ENCODE data around the gene VAX1. TPM values are rescaled to one million over a fixed set of nuclear protein-coding genes. Genes with fewer than 3 reads are reported as not detected.

VAX1 gene
- total and polyA plus RNA-seq, 9 of the 15 experiments (the other 6 are each of a cell fraction or from before 2014, with no cell fraction given) = not detected

DNA sequence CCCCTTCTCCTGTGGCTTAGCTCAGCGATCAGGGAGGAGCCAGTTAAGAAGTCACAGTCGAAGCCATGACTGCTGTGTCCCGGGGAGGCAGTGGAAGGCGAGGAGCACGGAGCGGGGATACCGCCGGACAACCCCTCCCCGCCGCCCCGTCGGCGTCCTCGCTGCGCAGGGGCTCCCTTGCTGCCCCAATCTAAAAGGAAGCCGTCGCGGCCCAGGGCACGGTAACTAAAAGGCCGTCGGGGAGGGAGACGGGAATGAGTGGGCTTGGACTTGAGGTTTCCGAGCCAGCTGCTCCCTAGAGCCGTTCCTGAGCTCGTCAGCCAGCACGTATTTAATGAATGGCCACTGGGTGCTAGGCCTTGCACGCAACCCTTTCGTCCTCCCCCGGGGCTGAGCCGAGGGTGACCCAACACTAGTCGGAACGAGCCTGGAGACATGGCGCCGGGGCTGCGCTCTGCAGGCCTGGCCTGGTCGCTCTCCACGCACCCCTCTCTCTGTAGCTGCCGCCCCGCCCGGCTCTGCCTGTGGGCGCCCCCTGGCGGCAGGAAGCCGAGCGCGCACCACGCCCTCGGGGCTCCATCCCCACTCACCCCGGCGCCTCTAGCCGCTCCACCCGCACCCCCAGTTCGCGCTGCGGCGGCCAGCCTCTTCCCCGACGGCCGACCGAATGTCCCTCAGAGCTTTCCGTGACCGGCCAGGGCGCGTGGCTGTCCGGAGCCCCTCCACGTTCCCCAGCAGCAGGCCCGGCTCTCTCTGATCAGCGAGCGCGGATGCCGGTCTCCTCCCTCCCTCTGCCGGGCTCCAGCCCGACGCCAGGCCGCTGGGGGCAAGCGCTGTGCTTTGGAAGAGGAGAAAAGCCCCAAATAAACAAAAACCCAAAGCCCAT, 30.0 kb upstream of the VAX1 start (continued):
- TF ChIP-seq, protein P1, sequence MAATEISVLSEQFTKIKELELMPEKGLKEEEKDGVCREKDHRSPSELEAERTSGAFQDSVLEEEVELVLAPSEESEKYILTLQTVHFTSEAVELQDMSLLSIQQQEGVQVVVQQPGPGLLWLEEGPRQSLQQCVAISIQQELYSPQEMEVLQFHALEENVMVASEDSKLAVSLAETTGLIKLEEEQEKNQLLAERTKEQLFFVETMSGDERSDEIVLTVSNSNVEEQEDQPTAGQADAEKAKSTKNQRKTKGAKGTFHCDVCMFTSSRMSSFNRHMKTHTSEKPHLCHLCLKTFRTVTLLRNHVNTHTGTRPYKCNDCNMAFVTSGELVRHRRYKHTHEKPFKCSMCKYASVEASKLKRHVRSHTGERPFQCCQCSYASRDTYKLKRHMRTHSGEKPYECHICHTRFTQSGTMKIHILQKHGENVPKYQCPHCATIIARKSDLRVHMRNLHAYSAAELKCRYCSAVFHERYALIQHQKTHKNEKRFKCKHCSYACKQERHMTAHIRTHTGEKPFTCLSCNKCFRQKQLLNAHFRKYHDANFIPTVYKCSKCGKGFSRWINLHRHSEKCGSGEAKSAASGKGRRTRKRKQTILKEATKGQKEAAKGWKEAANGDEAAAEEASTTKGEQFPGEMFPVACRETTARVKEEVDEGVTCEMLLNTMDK (IDR thresholded peaks at IDR 0.05; ENCODE audit: borderline replicate concordance, insufficient read depth, low read depth, low read length, poor library complexity, severe bottlenecking) = peak; percentile 16
- TF ChIP-seq FOSL1 (tag; conservative IDR thresholded peaks at IDR 0.05) = no peak
- TF ChIP-seq CXXC5 (CRISPR knock-in tag; IDR thresholded peaks at IDR 0.05) = 0 out of 2 replicates have a peak, but pooled peaks have one; percentile 16
- TF ChIP-seq, protein P2, sequence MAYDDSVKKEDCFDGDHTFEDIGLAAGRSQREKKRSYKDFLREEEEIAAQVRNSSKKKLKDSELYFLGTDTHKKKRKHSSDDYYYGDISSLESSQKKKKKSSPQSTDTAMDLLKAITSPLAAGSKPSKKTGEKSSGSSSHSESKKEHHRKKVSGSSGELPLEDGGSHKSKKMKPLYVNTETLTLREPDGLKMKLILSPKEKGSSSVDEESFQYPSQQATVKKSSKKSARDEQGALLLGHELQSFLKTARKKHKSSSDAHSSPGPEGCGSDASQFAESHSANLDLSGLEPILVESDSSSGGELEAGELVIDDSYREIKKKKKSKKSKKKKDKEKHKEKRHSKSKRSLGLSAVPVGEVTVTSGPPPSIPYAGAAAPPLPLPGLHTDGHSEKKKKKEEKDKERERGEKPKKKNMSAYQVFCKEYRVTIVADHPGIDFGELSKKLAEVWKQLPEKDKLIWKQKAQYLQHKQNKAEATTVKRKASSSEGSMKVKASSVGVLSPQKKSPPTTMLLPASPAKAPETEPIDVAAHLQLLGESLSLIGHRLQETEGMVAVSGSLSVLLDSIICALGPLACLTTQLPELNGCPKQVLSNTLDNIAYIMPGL (CRISPR knock-in tag; IDR thresholded peaks at IDR 0.05) = no peak
- TF ChIP-seq ZC3H8 (IDR thresholded peaks at IDR 0.05) = no peak
- peak; percentile 34 to 61; a peak in 3 of 4 replicates for TF ChIP-seq RAD21 (CRISPR knock-in tag; conservative IDR thresholded peaks at IDR 0.05 in 1 of 2, IDR thresholded peaks at IDR 0.05 in 1 of 2)
- no peak for TF ChIP-seq ASH1L (IDR thresholded peaks at IDR 0.05; ENCODE audit: borderline replicate concordance, low read depth, partially characterized antibody)
- TF ChIP-seq, protein P3, sequence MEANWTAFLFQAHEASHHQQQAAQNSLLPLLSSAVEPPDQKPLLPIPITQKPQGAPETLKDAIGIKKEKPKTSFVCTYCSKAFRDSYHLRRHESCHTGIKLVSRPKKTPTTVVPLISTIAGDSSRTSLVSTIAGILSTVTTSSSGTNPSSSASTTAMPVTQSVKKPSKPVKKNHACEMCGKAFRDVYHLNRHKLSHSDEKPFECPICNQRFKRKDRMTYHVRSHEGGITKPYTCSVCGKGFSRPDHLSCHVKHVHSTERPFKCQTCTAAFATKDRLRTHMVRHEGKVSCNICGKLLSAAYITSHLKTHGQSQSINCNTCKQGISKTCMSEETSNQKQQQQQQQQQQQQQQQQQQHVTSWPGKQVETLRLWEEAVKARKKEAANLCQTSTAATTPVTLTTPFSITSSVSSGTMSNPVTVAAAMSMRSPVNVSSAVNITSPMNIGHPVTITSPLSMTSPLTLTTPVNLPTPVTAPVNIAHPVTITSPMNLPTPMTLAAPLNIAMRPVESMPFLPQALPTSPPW (CRISPR knock-in tag; IDR thresholded peaks at IDR 0.05) = peak; percentile 57

Data from K562 (cell line).